Esophagus muscularis mucosa (tissue), 4 donors: ENCODE measurements around the gene DOCK2.

Source experiments
- EP300 ChIP-seq: sonication (generic); formaldehyde crosslinking; IDR thresholded peaks from one replicate; pipeline ENCODE4 v1.6.1; 2017; ENCODE audit warnings: antibody characterized with exemption
- POLR2A ChIP-seq: fragments of 450-650 bp; IDR thresholded peaks from one replicate; pipeline ENCODE4 v1.6.1; 2017; ENCODE audit warnings: antibody characterized with exemption, moderate library complexity, mild to moderate bottlenecking, low read depth
- TF ChIP-seq, protein P1 (sequence below), 3 experiments: fragments of 200-600 bp in 2 of 3; fragments of 450-650 bp in 1 of 3; sonication (generic) in 2 of 3; IDR thresholded peaks; one replicate each; pipeline ENCODE4 v1.5.1; 2017 to 2019; ENCODE audit warnings: antibody characterized with exemption in 3 of 3, mild to moderate bottlenecking in 2 of 3, moderate library complexity in 1 of 3

DNA sequence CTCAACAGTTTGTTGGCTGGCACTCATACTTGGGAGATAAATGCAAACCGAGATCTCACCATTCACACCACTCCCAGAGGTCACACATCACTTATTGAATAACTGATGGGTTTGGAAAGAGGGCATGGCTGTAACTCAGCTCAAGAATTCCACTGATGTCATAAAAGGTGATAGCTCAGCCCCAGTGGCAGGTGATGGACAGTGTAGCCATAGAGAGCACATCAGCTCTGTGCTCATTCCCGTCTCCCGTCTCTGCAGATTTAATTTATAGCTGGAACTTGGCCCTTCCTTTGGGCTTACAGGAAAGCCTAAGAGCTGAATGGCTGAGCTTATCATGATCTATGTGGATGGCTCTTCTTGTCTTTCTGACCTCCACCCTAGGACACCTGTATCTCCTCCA is 283.4 kb downstream of the DOCK2 start:
- TF ChIP-seq POLR2A (no peak), EP300 (no peak)
- TF ChIP-seq, protein P1, sequence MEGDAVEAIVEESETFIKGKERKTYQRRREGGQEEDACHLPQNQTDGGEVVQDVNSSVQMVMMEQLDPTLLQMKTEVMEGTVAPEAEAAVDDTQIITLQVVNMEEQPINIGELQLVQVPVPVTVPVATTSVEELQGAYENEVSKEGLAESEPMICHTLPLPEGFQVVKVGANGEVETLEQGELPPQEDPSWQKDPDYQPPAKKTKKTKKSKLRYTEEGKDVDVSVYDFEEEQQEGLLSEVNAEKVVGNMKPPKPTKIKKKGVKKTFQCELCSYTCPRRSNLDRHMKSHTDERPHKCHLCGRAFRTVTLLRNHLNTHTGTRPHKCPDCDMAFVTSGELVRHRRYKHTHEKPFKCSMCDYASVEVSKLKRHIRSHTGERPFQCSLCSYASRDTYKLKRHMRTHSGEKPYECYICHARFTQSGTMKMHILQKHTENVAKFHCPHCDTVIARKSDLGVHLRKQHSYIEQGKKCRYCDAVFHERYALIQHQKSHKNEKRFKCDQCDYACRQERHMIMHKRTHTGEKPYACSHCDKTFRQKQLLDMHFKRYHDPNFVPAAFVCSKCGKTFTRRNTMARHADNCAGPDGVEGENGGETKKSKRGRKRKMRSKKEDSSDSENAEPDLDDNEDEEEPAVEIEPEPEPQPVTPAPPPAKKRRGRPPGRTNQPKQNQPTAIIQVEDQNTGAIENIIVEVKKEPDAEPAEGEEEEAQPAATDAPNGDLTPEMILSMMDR (IDR thresholded peaks at IDR 0.05), result no peak
